Measurements from ENCODE around the gene RC3H1. TPM values are rescaled to one million over a fixed set of nuclear protein-coding genes. Genes with fewer than 3 reads are reported as not detected.

The RC3H1 gene
- total RNA-seq, 1 experiment from 2014 or later = 52.9 TPM

DNA sequence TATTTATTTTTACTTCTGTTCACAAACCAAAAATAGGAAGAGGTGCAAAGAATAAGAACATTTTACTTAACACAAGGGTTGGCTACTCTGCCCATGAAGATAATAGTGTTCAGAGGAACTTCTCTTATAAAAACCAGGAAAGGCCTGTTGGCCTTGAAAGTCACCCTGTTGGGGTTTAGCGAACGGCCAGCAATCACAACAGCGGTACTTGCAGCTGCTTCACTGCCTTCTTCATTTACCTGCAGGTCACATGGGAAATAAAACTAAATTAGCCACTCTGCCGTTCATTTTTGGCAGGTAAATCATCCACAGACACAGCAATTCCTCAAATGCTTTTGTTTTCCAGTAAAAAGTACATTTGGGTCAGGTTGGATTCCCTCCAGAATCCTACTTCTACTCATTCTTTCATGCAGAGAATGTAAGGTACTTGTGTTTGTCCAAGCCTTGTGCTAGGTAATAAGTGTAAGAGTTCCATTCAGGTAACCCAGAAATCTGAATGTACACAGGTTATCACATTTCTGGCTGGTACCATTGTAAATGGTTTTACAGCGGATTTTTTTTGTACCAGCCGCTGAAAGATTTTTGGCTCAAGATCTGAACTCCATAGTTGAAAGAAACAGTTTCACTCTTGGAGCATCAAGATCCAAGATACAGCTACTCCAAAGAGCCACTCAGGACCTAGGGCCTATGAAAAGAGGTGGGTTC, 118.2 kb downstream of the RC3H1 start:
- no peaks in the 10 kb centered on the region for H3K27me3 ChIP-seq (ENCODE audit: low read length)
- no peak overlapping the region for H3K4me2 ChIP-seq (ENCODE audit: low read depth, low read length, poor library complexity, severe bottlenecking)
- H3K9me3 ChIP-seq (ENCODE audit: low read length) = no peaks in the 10 kb centered on the region
- H3K79me2 ChIP-seq (ENCODE audit: low read length) = no peaks in the 10 kb centered on the region
- no peak overlapping the region for H3K27ac ChIP-seq (ENCODE audit: low read length)
- no peak overlapping the region for H3K9ac ChIP-seq (ENCODE audit: low read length)
- no peak overlapping the region for H3K4me3 ChIP-seq (ENCODE audit: low read length)
- no peaks in the 10 kb centered on the region for H3K9me2 ChIP-seq (replicated peaks; ENCODE audit: insufficient read depth, low read length)
- DNase-seq = no peak
- H4K20me1 ChIP-seq (ENCODE audit: insufficient read depth, low read depth, low read length) = no peaks in the 10 kb centered on the region; the same call in 1 of the 2 replicates
- no peak overlapping the region for H2AFZ ChIP-seq (ENCODE audit: low read length)
- peaks cover 6% of the 10 kb centered on the region for H3K4me1 ChIP-seq (ENCODE audit: low read length)
- H3K36me3 ChIP-seq (ENCODE audit: insufficient read depth, low read length) = no peaks in the 10 kb centered on the region

- Histone ChIP-seq H3K9me3 (ENCODE audit: low read length) (no peaks in the 10 kb centered on the region), H3K4me2 (ENCODE audit: low read depth, low read length, poor library complexity, severe bottlenecking) (no peak overlapping the region), H3K79me2 (ENCODE audit: low read length) (no peaks in the 10 kb centered on the region), H3K27ac (ENCODE audit: low read length) (no peak overlapping the region), H3K36me3 (ENCODE audit: insufficient read depth, low read length) (no peaks in the 10 kb centered on the region), H3K9me2 (replicated peaks; ENCODE audit: insufficient read depth, low read length) (no peaks in the 10 kb centered on the region), H4K20me1 (ENCODE audit: insufficient read depth, low read depth, low read length) (no peaks in the 10 kb centered on the region; the same call in 1 of the 2 replicates), H2AFZ (ENCODE audit: low read length) (no peak overlapping the region), H3K4me3 (ENCODE audit: low read length) (no peak overlapping the region), H3K4me1 (ENCODE audit: low read length) (peaks cover 19% of the 10 kb centered on the region), H3K9ac (ENCODE audit: low read length) (no peak overlapping the region), H3K27me3 (ENCODE audit: low read length) (no peaks in the 10 kb centered on the region)
- DNase-seq = no peak
Observed at GRCh38 chr1:173900992-173901391, 121.2 kb downstream of the RC3H1 start.

DNA sequence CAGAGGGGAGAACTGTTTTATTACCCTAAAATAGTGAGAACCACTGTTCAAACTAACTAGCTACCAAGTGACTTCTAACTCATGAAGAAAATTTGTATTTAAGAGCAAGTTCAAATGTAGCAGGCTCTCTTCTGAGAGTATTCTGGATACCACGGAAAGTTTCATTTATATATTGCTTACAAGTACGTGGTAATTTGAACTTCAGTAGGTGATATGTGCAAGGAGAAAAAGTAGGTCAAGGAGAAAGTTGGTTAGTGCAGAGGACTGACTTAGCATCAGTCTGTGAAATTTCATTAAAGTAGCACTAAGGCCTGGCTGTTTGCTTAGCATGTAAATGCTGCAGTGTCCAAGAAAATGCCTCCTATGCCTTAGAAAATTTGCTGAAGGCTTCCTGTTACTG, 121.7 kb downstream of the RC3H1 start:
- Histone ChIP-seq H3K4me2 (ENCODE audit: low read depth, low read length, poor library complexity, severe bottlenecking) (no peak overlapping the region), H3K9me2 (replicated peaks; ENCODE audit: insufficient read depth, low read length) (no peaks in the 10 kb centered on the region), H3K4me1 (ENCODE audit: low read length) (peaks cover 19% of the 10 kb centered on the region), H3K9ac (ENCODE audit: low read length) (no peak overlapping the region), H3K27me3 (ENCODE audit: low read length) (no peaks in the 10 kb centered on the region), H4K20me1 (ENCODE audit: insufficient read depth, low read depth, low read length) (no peaks in the 10 kb centered on the region; the same call in 1 of the 2 replicates), H3K27ac (ENCODE audit: low read length) (no peak overlapping the region), H3K36me3 (ENCODE audit: insufficient read depth, low read length) (no peaks in the 10 kb centered on the region), H3K4me3 (ENCODE audit: low read length) (no peak overlapping the region), H3K79me2 (ENCODE audit: low read length) (no peaks in the 10 kb centered on the region), H2AFZ (ENCODE audit: low read length) (no peak overlapping the region), H3K9me3 (ENCODE audit: low read length) (no peaks in the 10 kb centered on the region)
- no peak for DNase-seq

DNA sequence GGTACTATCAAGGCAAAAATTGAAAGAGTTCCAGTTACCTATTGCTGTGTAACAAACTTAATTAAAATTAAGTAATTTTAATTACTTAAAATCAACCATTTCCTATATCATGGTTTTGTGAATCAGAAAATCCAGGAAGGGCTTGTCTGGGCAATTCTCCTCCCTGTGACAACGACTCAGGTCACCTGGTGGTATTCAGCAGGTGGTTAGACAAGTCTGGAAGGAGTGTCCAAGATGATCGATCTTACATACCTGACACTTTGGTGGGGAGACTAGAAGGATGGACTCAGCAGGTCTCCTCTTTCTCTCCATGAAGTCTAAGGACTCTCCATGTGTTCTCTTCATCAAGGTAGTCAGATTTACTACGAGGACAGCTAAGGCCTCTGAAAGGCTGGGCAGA, 128.0 kb downstream of the RC3H1 start:
- no peak overlapping the region for H3K4me2 ChIP-seq (ENCODE audit: low read depth, low read length, poor library complexity, severe bottlenecking)
- no peaks in the 10 kb centered on the region for H3K27me3 ChIP-seq (ENCODE audit: low read length)
- no peak overlapping the region for H2AFZ ChIP-seq (ENCODE audit: low read length)
- peaks cover 3% of the 10 kb centered on the region; the same call in 1 of the 2 replicates for H3K36me3 ChIP-seq (ENCODE audit: insufficient read depth, low read length)
- H3K9me2 ChIP-seq (replicated peaks; ENCODE audit: insufficient read depth, low read length) = no peaks in the 10 kb centered on the region
- H3K9me3 ChIP-seq (ENCODE audit: low read length) = no peaks in the 10 kb centered on the region
- H3K27ac ChIP-seq (ENCODE audit: low read length) = no peak overlapping the region
- no peaks in the 10 kb centered on the region for H4K20me1 ChIP-seq (ENCODE audit: insufficient read depth, low read depth, low read length)
- H3K79me2 ChIP-seq (ENCODE audit: low read length) = no peaks in the 10 kb centered on the region
- H3K9ac ChIP-seq (ENCODE audit: low read length) = no peak overlapping the region
- no peak overlapping the region for H3K4me3 ChIP-seq (ENCODE audit: low read length)
- DNase-seq = no peak
- peaks cover 12% of the 10 kb centered on the region for H3K4me1 ChIP-seq (ENCODE audit: low read length)

GRCh38 chr1:173893611-173894010, 128.5 kb downstream of the RC3H1 start:
- no peak for DNase-seq
- Histone ChIP-seq H3K9me2 (replicated peaks; ENCODE audit: insufficient read depth, low read length) (no peaks in the 10 kb centered on the region), H3K4me1 (ENCODE audit: low read length) (peaks cover 12% of the 10 kb centered on the region), H3K9ac (ENCODE audit: low read length) (no peak overlapping the region), H4K20me1 (ENCODE audit: insufficient read depth, low read depth, low read length) (no peaks in the 10 kb centered on the region; the same call in 1 of the 2 replicates), H3K4me2 (ENCODE audit: low read depth, low read length, poor library complexity, severe bottlenecking) (no peak overlapping the region), H3K27me3 (ENCODE audit: low read length) (no peaks in the 10 kb centered on the region), H3K27ac (ENCODE audit: low read length) (no peak overlapping the region), H3K79me2 (ENCODE audit: low read length) (no peaks in the 10 kb centered on the region), H3K4me3 (ENCODE audit: low read length) (no peak overlapping the region), H3K9me3 (ENCODE audit: low read length) (no peaks in the 10 kb centered on the region), H2AFZ (ENCODE audit: low read length) (no peak overlapping the region), H3K36me3 (ENCODE audit: insufficient read depth, low read length) (peaks cover 3% of the 10 kb centered on the region; the same call in 1 of the 2 replicates)

GRCh38 chr1:173889885-173890284, 132.3 kb downstream of the RC3H1 start:
- no peak overlapping the region for H3K4me2 ChIP-seq (ENCODE audit: low read depth, low read length, poor library complexity, severe bottlenecking)
- no peak for DNase-seq

DNA sequence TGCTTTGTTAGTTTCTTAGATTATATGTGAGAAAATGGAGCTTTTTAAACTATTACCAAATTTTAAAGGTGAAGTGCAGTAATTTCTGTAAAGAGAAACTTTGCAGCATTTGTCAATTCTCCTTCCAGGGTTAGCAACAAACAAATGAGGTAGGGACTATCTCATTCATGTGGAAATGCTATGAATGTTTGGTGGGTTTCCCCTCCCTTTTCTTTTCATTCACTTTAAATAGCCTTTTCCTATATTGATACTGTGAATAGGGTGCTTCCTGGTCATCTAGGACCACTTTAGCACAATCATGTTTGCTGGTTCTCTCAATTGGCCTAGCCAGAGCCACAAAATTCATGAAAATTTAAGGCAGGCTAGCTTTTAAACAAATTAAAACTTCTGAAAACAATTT, 133.4 kb downstream of the RC3H1 start:
- Histone ChIP-seq H3K4me1 (ENCODE audit: low read length) (no peaks in the 10 kb centered on the region), H3K36me3 (ENCODE audit: insufficient read depth, low read length) (peaks cover 12% of the 10 kb centered on the region; the same call in 1 of the 2 replicates), H3K9me2 (replicated peaks; ENCODE audit: insufficient read depth, low read length) (no peaks in the 10 kb centered on the region), H2AFZ (ENCODE audit: low read length) (no peak overlapping the region), H3K27ac (ENCODE audit: low read length) (no peak overlapping the region), H3K79me2 (ENCODE audit: low read length) (peaks cover 3% of the 10 kb centered on the region; the same call in 1 of the 2 replicates), H3K27me3 (ENCODE audit: low read length) (no peaks in the 10 kb centered on the region), H3K4me3 (ENCODE audit: low read length) (no peak overlapping the region), H3K4me2 (ENCODE audit: low read depth, low read length, poor library complexity, severe bottlenecking) (no peak overlapping the region), H3K9me3 (ENCODE audit: low read length) (no peaks in the 10 kb centered on the region), H3K9ac (ENCODE audit: low read length) (no peak overlapping the region), H4K20me1 (ENCODE audit: insufficient read depth, low read depth, low read length) (no peaks in the 10 kb centered on the region; the same call in 1 of the 2 replicates)
- DNase-seq = no peak

More at GRCh38 chr1:173889885-173890284, 132.3 kb downstream of the RC3H1 start:
- Histone ChIP-seq H3K36me3 (ENCODE audit: insufficient read depth, low read length) (peaks cover 12% of the 10 kb centered on the region; the same call in 1 of the 2 replicates), H3K9me3 (ENCODE audit: low read length) (no peaks in the 10 kb centered on the region), H3K9ac (ENCODE audit: low read length) (no peak overlapping the region), H3K79me2 (ENCODE audit: low read length) (peaks cover under 1% of the 10 kb centered on the region; the same call in 1 of the 2 replicates), H2AFZ (ENCODE audit: low read length) (no peak overlapping the region), H3K9me2 (replicated peaks; ENCODE audit: insufficient read depth, low read length) (no peaks in the 10 kb centered on the region), H3K4me3 (ENCODE audit: low read length) (no peak overlapping the region), H3K27ac (ENCODE audit: low read length) (no peak overlapping the region), H4K20me1 (ENCODE audit: insufficient read depth, low read depth, low read length) (no peaks in the 10 kb centered on the region; the same call in 1 of the 2 replicates), H3K4me1 (ENCODE audit: low read length) (no peaks in the 10 kb centered on the region), H3K27me3 (ENCODE audit: low read length) (no peaks in the 10 kb centered on the region)

GRCh38 chr1:173887627-173888026, 134.5 kb downstream of the RC3H1 start:
- Histone ChIP-seq H3K79me2 (ENCODE audit: low read length) (peaks cover 3% of the 10 kb centered on the region; the same call in 1 of the 2 replicates), H3K36me3 (ENCODE audit: insufficient read depth, low read length) (peaks cover 9% of the 10 kb centered on the region; the same call in 1 of the 2 replicates), H4K20me1 (ENCODE audit: insufficient read depth, low read depth, low read length) (no peaks in the 10 kb centered on the region; the same call in 1 of the 2 replicates), H3K9me2 (replicated peaks; ENCODE audit: insufficient read depth, low read length) (no peaks in the 10 kb centered on the region), H3K4me1 (ENCODE audit: low read length) (no peaks in the 10 kb centered on the region), H3K27ac (ENCODE audit: low read length) (no peak overlapping the region), H3K9ac (ENCODE audit: low read length) (no peak overlapping the region), H3K27me3 (ENCODE audit: low read length) (no peaks in the 10 kb centered on the region), H2AFZ (ENCODE audit: low read length) (no peak overlapping the region), H3K4me3 (ENCODE audit: low read length) (no peak overlapping the region), H3K4me2 (ENCODE audit: low read depth, low read length, poor library complexity, severe bottlenecking) (no peak overlapping the region), H3K9me3 (ENCODE audit: low read length) (no peaks in the 10 kb centered on the region)
- no peak for DNase-seq
